B cell (primary cell): Measurements from ENCODE around the gene FKBP2. TPM values are rescaled to one million over a fixed set of nuclear protein-coding genes. Genes with fewer than 3 reads are reported as not detected.
A peak's percentile ranks its signal among the peaks of the same experiment; 100 is the strongest.
"Not testable (repeated sequence)": the region's sequence is repeated elsewhere in the genome, so short reads cannot be mapped to it uniquely, and the experiment has no call there.

ENCODE experiments used
- ATAC-seq: fragments of 200-7000 bp; cut with Tn5 transposase; one replicate; pipeline ENCODE4 v1.10.0; 2021; ENCODE audit warnings: low read depth, mild to moderate bottlenecking, moderate number of reproducible peaks, moderate library complexity
- CTCF ChIA-PET: fragments of 350-600 bp; sonication (Branson Sonifier 250); formaldehyde crosslinking; loops from one replicate; lab custom pipeline; 2021; ENCODE audit warnings: antibody characterized with exemption, inconsistent platforms; lab: Charles Lee
- POLR2A ChIA-PET: fragments of 350-600 bp; sonication (Branson Sonifier 250); formaldehyde crosslinking; loops from one replicate; lab custom pipeline; 2021; ENCODE audit warnings: antibody characterized with exemption; lab: Charles Lee
- DNase-seq: peaks from one replicate; pipeline ENCODE4 v3.0.0; 2013
- H2AFZ ChIP-seq: 2 replicates; pipeline ENCODE4 v1.6.1; 2012; ENCODE audit warnings: mild to moderate bottlenecking, low read depth, low read length; ENCODE audit not compliant: insufficient read depth, poor library complexity, severe bottlenecking
- H3K27ac ChIP-seq, 2 donors: 1 replicate in 1 of 2; 2 replicates in 1 of 2; pipeline ENCODE4 v1.5.1; 2012 to 2013; ENCODE audit warnings: low read length in 2 of 2, mild to moderate bottlenecking in 2 of 2, moderate library complexity in 1 of 2
- H3K27me3 ChIP-seq, 4 experiments: fragments of 200-600 bp in 1 of 4; sonication (generic) in 1 of 4; replicated peaks in 1 of 4; 1 replicate in 2 of 4; 2 replicates in 2 of 4; pipeline versions ENCODE4 v1.6.1 to v1.7.0; 2013 to 2016; ENCODE audit warnings: low read length in 3 of 4, mild to moderate bottlenecking in 2 of 4, mixed read lengths in 1 of 4, moderate library complexity in 1 of 4; ENCODE audit not compliant: insufficient read depth in 4 of 4, control insufficient read depth in 3 of 4; ENCODE audit errors: control extremely low read depth in 1 of 4
- H3K36me3 ChIP-seq, 2 experiments: replicated peaks in 1 of 2; 1 replicate in 1 of 2; 2 replicates in 1 of 2; pipeline versions ENCODE4 v1.6.1 to v1.7.1; 2013; ENCODE audit warnings: low read length in 1 of 2; ENCODE audit not compliant: insufficient read depth in 2 of 2, control insufficient read depth in 1 of 2; ENCODE audit errors: control extremely low read depth in 1 of 2, extremely low read depth in 1 of 2
- H3K4me1 ChIP-seq, 2 donors: fragments of 200-600 bp in 1 of 2; sonication (generic) in 1 of 2; 1 replicate in 1 of 2; 2 replicates in 1 of 2; pipeline versions ENCODE4 v1.5.1 to v1.6.1; 2013 to 2017; ENCODE audit warnings: low read length in 2 of 2; ENCODE audit not compliant: control insufficient read depth in 2 of 2, insufficient read depth in 2 of 2
- H3K4me2 ChIP-seq: replicated peaks from 2 replicates; pipeline ENCODE3; 2012; ENCODE audit warnings: mild to moderate bottlenecking, low read depth, low read length; ENCODE audit not compliant: poor library complexity, severe bottlenecking
- H3K4me3 ChIP-seq, 5 experiments: fragments of 200-600 bp in 1 of 5; sonication (generic) in 1 of 5; 1 replicate in 3 of 5; 2 replicates in 2 of 5; pipeline versions ENCODE4 v1.5.1 to v1.7.0; 2011 to 2016; ENCODE audit warnings: low read length in 4 of 5, mild to moderate bottlenecking in 4 of 5, low read depth in 2 of 5, control low read depth in 1 of 5, moderate library complexity in 1 of 5; ENCODE audit not compliant: insufficient read depth in 1 of 5; ENCODE audit errors: control extremely low read depth in 1 of 5, extremely low read depth in 1 of 5
- H3K79me2 ChIP-seq: fragments of 200-600 bp; sonication (generic); one replicate; pipeline ENCODE4 v1.6.0; 2016; ENCODE audit warnings: low read length; ENCODE audit not compliant: control insufficient read depth, insufficient read depth
- H3K9ac ChIP-seq: fragments of 200-600 bp; sonication (generic); 2 replicates; pipeline ENCODE4 v1.6.1; 2017; ENCODE audit warnings: mild to moderate bottlenecking, low read length, moderate library complexity
- H3K9me3 ChIP-seq, 3 donors: one replicate each; pipeline versions ENCODE4 v1.6.1 to v1.7.1; 2013; ENCODE audit warnings: low read length in 2 of 3; ENCODE audit not compliant: control insufficient read depth in 2 of 3, insufficient read depth in 1 of 3; ENCODE audit errors: control extremely low read depth in 1 of 3
- H4K20me1 ChIP-seq: 2 replicates; pipeline ENCODE4 v1.6.0; 2012; ENCODE audit warnings: mild to moderate bottlenecking, low read length; ENCODE audit not compliant: insufficient read depth, control insufficient read depth, poor library complexity, severe bottlenecking
- H3K27ac Mint-ChIP-seq: one replicate; pipeline ENCODE4 v1.8.0; 2021; ENCODE audit warnings: mixed read lengths
- H3K27me3 Mint-ChIP-seq: one replicate; pipeline ENCODE4 v1.8.0; 2021; ENCODE audit warnings: mixed read lengths
- H3K4me1 Mint-ChIP-seq: one replicate; pipeline ENCODE4 v1.8.0; 2021; ENCODE audit warnings: mixed read lengths
- H3K4me3 Mint-ChIP-seq: one replicate; pipeline ENCODE4 v1.8.0; 2021; ENCODE audit warnings: mixed read lengths
- H3K9me3 Mint-ChIP-seq: one replicate; pipeline ENCODE4 v1.8.0; 2022; ENCODE audit warnings: mixed read lengths; ENCODE audit not compliant: insufficient read depth
- EZH2 ChIP-seq: IDR thresholded peaks from 2 replicates; pipeline ENCODE4 v1.6.1; 2012; ENCODE audit warnings: borderline replicate concordance, low read depth, mild to moderate bottlenecking, moderate library complexity, low read length; ENCODE audit not compliant: insufficient read depth, poor library complexity, severe bottlenecking
- WGBS: methylation state at CpG from one replicate; pipeline ENCODE4 v1.1.5; 2013; ENCODE audit warnings: missing lambda C conversion rate; ENCODE audit not compliant: insufficient coverage; 5-methylcytosine and 5-hydroxymethylcytosine counted together
- intact Hi-C: fragments of 100-400 bp; cut with micrococcal nuclease; formaldehyde crosslinking; loops from one replicate; pipeline ENCODE4 v1.10.0; 2022
- polyA plus RNA-seq: library from polyadenylated mRNA; depleted of rRNA; stranded (reverse); fragments of >200 nt; gene quantifications from 2 replicates; pipeline ENCODE4 v1.2.3, GENCODE V29; 2012
- total RNA-seq, 2 donors: library from RNA; stranded (reverse); fragments of 120-200 nt in 1 of 2; gene quantifications; 1 replicate in 1 of 2; 2 replicates in 1 of 2; pipeline versions ENCODE4 v1.2.3 to v1.2.4, GENCODE V29; 2013 to 2022
- TF ChIP-seq, protein P1 (sequence below): fragments of 200-600 bp; IDR thresholded peaks from one replicate; pipeline ENCODE4 v1.8.0; 2022; ENCODE audit warnings: antibody characterized with exemption, mild to moderate bottlenecking

FKBP2 gene
- total and polyA plus RNA-seq, 2 donors (not counting 1 experiment from before 2014, with no cell fraction given): 23.7 to 38.2 TPM

GRCh38 chr11:64245797-64246620 lies 5.1 kb downstream of the FKBP2 start:
- peak overlapping the region; percentile 90 for H3K4me3 Mint-ChIP-seq
- DNase-seq (peak; percentile 67), ATAC-seq (no peak)
- no peaks in the 10 kb centered on the region for H3K27me3 Mint-ChIP-seq
- intact Hi-C loops: loop anchor here (1.0 kb wide), 3 partner anchors 20 to 60 kb away; partner anchors contain the start of genes GPR137, NUDT22, STIP1 and TRPT1
- Histone ChIP-seq H3K4me3 (peak overlapping the region; percentile 24 to 69 (median 62)), H3K36me3 (peaks cover 0 to 11% of the 10 kb centered on the region in 2 experiments), H3K4me1 (peaks cover 22 to 51% of the 10 kb centered on the region in 2 donors), H3K27me3 (no peaks in the 10 kb centered on the region), H3K9me3 (no peaks in the 10 kb centered on the region), H2AFZ (peak overlapping the region; percentile 19), H3K4me2 (peak overlapping the region; percentile 79), H3K79me2 (peaks cover 9% of the 10 kb centered on the region), H4K20me1 (peaks cover 7% of the 10 kb centered on the region), H3K27ac (peak overlapping the region; percentile 53 to 79), H3K9ac (peak overlapping the region; percentile 53)
- peaks cover 38% of the 10 kb centered on the region for H3K4me1 Mint-ChIP-seq
- CTCF ChIA-PET: interaction anchor here (0.7 to 10.4 kb wide), 14 partner anchors 13 to 109 kb away, joined by 3 to 141 read pairs (median 4); partner anchors contain the start of genes BAD, ESRRA, FERMT3 and NUDT22
- H3K27ac Mint-ChIP-seq: peak overlapping the region; percentile 91
- POLR2A ChIA-PET: interaction anchor here (0.5 to 4.0 kb wide), 10 partner anchors 10 to 1648 kb away, joined by 3 to 37 read pairs (median 8); partner anchors contain the start of genes BAD, FERMT3, NUDT22 and PRDX5
- no peak for TF ChIP-seq EZH2
- TF ChIP-seq, protein P1, sequence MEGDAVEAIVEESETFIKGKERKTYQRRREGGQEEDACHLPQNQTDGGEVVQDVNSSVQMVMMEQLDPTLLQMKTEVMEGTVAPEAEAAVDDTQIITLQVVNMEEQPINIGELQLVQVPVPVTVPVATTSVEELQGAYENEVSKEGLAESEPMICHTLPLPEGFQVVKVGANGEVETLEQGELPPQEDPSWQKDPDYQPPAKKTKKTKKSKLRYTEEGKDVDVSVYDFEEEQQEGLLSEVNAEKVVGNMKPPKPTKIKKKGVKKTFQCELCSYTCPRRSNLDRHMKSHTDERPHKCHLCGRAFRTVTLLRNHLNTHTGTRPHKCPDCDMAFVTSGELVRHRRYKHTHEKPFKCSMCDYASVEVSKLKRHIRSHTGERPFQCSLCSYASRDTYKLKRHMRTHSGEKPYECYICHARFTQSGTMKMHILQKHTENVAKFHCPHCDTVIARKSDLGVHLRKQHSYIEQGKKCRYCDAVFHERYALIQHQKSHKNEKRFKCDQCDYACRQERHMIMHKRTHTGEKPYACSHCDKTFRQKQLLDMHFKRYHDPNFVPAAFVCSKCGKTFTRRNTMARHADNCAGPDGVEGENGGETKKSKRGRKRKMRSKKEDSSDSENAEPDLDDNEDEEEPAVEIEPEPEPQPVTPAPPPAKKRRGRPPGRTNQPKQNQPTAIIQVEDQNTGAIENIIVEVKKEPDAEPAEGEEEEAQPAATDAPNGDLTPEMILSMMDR: no peak
- under 1% methylated on average over 45 of the region's 46 CpGs for WGBS
- H3K9me3 Mint-ChIP-seq: no peaks in the 10 kb centered on the region

DNA sequence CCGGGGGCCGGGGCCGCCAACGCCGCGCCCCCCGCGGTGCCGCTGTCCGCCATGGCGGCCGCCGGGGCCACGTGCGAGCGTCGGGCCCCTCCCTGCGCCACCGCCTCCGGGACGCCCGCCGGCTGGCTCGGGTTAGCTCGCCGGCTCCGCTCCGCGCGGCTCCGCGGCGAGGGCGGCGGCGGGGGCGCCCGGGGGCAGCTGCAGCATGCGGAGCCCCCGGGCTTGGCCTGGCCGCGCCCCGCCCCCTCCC lies 5.7 kb downstream of the FKBP2 start:
- H3K27me3 Mint-ChIP-seq, H3K79me2 ChIP-seq, H3K9me3 Mint-ChIP-seq, H3K27ac ChIP-seq, H3K27me3 ChIP-seq, H4K20me1 ChIP-seq, H3K9me3 ChIP-seq: not testable (repeated sequence)
- peak overlapping the region in 4 of 5 experiments; percentile 63 to 99 (median 83) for H3K4me3 ChIP-seq
- ATAC-seq (peak; percentile 3), DNase-seq (peak; percentile 53)
- peaks cover 22 to 53% of the 10 kb centered on the region in 2 donors for H3K4me1 ChIP-seq
- peak overlapping the region; percentile 87 for H3K27ac Mint-ChIP-seq
- peak overlapping the region; percentile 83 for H2AFZ ChIP-seq
- intact Hi-C loops: loop anchor here (1.0 kb wide), 3 partner anchors 20 to 60 kb away; partner anchors contain the start of genes GPR137, NUDT22, STIP1 and TRPT1
- H3K36me3 ChIP-seq: peaks cover 0 to 11% of the 10 kb centered on the region in 2 experiments
- CTCF ChIA-PET: interaction anchor here (0.9 to 10.4 kb wide), 10 partner anchors 14 to 71 kb away, joined by 3 to 141 read pairs (median 5); partner anchors contain the start of genes BAD, ESRRA, FERMT3 and PRDX5
- POLR2A ChIA-PET: interaction anchor here (1.0 to 4.0 kb wide), 7 partner anchors 10 to 71 kb away, joined by 4 to 37 read pairs (median 8); partner anchors contain the start of genes BAD, FERMT3, NUDT22 and PRDX5
- peak overlapping the region; percentile 80 for H3K9ac ChIP-seq
- peaks cover 36% of the 10 kb centered on the region for H3K4me1 Mint-ChIP-seq
- H3K4me3 Mint-ChIP-seq: peak overlapping the region; percentile 89
- under 1% methylated on average over 40 of the region's 43 CpGs for WGBS
- H3K4me2 ChIP-seq: peak overlapping the region; percentile 99
